HG03039 (cell line): ENCODE data around the gene TCP11.

ENCODE experiments used
- ATAC-seq: cut with Tn5 transposase; IDR thresholded peaks from one replicate; pipeline ENCODE4 v1.9.1; 2021; ENCODE audit warnings: mild to moderate bottlenecking, moderate library complexity; ENCODE audit not compliant: unreplicated experiment

The TCP11 gene

GRCh38 chr6:35173427-35174087 lies 32.4 kb upstream of the TCP11 start:
- ATAC-seq = no peak

- ATAC-seq = no peak
These were observed 31.9 kb upstream of the TCP11 start for GRCh38 chr6:35173044-35173426.

- ATAC-seq = no peak
These were observed 29.8 kb upstream of the TCP11 start for GRCh38 chr6:35170891-35171290.

GRCh38 chr6:35170166-35170565 lies 29.0 kb upstream of the TCP11 start:
- no peak for ATAC-seq

GRCh38 chr6:35168461-35168861 lies 27.3 kb upstream of the TCP11 start:
- no peak for ATAC-seq

GRCh38 chr6:35167505-35167904 lies 26.4 kb upstream of the TCP11 start:
- ATAC-seq = no peak

- ATAC-seq = no peak
These were observed 25.4 kb upstream of the TCP11 start for GRCh38 chr6:35166520-35166919.

GRCh38 chr6:35166116-35166515 lies 25.0 kb upstream of the TCP11 start:
- no peak for ATAC-seq

GRCh38 chr6:35165630-35166071 lies 24.5 kb upstream of the TCP11 start:
- ATAC-seq = no peak

GRCh38 chr6:35164868-35165267 lies 23.7 kb upstream of the TCP11 start:
- ATAC-seq = no peak

GRCh38 chr6:35164277-35164676 lies 23.1 kb upstream of the TCP11 start:
- ATAC-seq = no peak

- no peak for ATAC-seq
These were observed 22.7 kb upstream of the TCP11 start for GRCh38 chr6:35163836-35164235.

- no peak for ATAC-seq
These were observed 20.9 kb upstream of the TCP11 start for GRCh38 chr6:35161776-35162607.

GRCh38 chr6:35161266-35161665 lies 20.1 kb upstream of the TCP11 start:
- no peak for ATAC-seq

GRCh38 chr6:35160642-35161041 lies 19.5 kb upstream of the TCP11 start:
- no peak for ATAC-seq

GRCh38 chr6:35158520-35158919 lies 17.4 kb upstream of the TCP11 start:
- ATAC-seq = no peak

GRCh38 chr6:35154947-35155346 lies 13.8 kb upstream of the TCP11 start:
- ATAC-seq = no peak

GRCh38 chr6:35154262-35154661 lies 13.1 kb upstream of the TCP11 start:
- ATAC-seq = no peak

GRCh38 chr6:35152067-35152707 lies 11.0 kb upstream of the TCP11 start:
- ATAC-seq = no peak

GRCh38 chr6:35151466-35151865 lies 10.3 kb upstream of the TCP11 start:
- ATAC-seq = no peak

GRCh38 chr6:35149891-35150566 lies 8.9 kb upstream of the TCP11 start:
- ATAC-seq = no peak
